ENCODE measurements around the gene UBR2.

DNA sequence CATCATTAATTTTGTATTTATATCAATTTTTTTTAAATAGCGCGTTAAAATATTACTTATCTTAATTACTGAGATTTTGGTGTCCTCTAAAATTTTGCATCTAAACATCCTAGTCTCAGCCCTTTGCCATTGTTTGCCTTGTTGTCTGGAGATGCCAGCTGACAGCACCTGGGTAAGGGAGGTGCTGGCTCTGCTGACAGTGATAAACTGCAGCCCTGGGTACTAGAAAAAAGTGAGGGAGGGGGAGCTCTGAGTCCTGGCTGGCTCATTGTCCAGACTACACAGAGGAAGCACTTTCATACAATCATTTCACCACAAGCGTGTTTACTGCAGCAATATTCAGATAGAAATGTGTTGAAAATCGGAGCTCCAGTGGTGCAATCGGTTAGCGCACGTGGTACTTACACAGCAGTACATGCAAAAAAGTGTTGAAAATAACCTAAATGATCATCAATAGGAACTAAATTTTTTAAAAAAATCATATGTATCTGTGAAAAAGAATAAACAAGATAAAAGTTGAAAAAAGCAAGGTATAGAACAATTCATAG, 18.5 kb upstream of the UBR2 start:
- TF ChIP-seq, protein P1, sequence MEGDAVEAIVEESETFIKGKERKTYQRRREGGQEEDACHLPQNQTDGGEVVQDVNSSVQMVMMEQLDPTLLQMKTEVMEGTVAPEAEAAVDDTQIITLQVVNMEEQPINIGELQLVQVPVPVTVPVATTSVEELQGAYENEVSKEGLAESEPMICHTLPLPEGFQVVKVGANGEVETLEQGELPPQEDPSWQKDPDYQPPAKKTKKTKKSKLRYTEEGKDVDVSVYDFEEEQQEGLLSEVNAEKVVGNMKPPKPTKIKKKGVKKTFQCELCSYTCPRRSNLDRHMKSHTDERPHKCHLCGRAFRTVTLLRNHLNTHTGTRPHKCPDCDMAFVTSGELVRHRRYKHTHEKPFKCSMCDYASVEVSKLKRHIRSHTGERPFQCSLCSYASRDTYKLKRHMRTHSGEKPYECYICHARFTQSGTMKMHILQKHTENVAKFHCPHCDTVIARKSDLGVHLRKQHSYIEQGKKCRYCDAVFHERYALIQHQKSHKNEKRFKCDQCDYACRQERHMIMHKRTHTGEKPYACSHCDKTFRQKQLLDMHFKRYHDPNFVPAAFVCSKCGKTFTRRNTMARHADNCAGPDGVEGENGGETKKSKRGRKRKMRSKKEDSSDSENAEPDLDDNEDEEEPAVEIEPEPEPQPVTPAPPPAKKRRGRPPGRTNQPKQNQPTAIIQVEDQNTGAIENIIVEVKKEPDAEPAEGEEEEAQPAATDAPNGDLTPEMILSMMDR (conservative IDR thresholded peaks at IDR 0.05; ENCODE audit: low read length), result no peak
- no peak for TF ChIP-seq EZH2phosphoT487 (IDR thresholded peaks at IDR 0.05; ENCODE audit: borderline replicate concordance)

Measured in Loucy (cell line).